ENCODE data around the gene CTPS1. TPM values are rescaled to one million over a fixed set of nuclear protein-coding genes. Genes with fewer than 3 reads are reported as not detected.

CTPS1 gene
- total and polyA plus RNA-seq, 2 experiments from 2014 or later: 31.8 to 93.9 TPM

DNA sequence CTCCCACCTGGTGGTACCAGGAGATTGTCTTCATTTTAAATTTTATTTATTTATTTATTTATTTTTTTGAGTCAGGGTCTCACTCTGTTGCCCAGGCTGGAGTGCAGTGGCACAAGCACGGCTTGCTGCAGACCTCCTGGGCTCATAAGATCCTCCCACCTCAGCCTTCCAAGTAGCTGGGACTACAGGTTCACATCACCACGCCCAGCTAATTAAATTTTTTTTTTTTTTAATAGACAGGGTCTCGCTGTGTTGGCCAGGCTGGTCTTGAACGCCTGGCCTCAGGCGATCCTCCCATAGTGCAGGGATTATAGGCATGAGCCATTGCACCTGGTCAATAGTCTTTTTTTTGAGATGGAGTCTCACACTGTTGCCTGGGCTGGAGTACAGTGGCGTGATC lies 33.5 kb downstream of the CTPS1 start (continued):
- TF ChIP-seq CTCF (conservative IDR thresholded peaks at IDR 0.05; ENCODE audit: low read depth in 2 of 2) (no peak), ZNF114 (CRISPR knock-in tag; IDR thresholded peaks at IDR 0.05) (no peak), EZH2phosphoT487 (IDR thresholded peaks at IDR 0.05; ENCODE audit: unreplicated experiment) (no peak)
- TF ChIP-seq, protein P1, sequence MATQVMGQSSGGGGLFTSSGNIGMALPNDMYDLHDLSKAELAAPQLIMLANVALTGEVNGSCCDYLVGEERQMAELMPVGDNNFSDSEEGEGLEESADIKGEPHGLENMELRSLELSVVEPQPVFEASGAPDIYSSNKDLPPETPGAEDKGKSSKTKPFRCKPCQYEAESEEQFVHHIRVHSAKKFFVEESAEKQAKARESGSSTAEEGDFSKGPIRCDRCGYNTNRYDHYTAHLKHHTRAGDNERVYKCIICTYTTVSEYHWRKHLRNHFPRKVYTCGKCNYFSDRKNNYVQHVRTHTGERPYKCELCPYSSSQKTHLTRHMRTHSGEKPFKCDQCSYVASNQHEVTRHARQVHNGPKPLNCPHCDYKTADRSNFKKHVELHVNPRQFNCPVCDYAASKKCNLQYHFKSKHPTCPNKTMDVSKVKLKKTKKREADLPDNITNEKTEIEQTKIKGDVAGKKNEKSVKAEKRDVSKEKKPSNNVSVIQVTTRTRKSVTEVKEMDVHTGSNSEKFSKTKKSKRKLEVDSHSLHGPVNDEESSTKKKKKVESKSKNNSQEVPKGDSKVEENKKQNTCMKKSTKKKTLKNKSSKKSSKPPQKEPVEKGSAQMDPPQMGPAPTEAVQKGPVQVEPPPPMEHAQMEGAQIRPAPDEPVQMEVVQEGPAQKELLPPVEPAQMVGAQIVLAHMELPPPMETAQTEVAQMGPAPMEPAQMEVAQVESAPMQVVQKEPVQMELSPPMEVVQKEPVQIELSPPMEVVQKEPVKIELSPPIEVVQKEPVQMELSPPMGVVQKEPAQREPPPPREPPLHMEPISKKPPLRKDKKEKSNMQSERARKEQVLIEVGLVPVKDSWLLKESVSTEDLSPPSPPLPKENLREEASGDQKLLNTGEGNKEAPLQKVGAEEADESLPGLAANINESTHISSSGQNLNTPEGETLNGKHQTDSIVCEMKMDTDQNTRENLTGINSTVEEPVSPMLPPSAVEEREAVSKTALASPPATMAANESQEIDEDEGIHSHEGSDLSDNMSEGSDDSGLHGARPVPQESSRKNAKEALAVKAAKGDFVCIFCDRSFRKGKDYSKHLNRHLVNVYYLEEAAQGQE (IDR thresholded peaks at IDR 0.05; ENCODE audit: unreplicated experiment): no peak

GRCh38 chr1:41013796-41014195 lies 34.3 kb downstream of the CTPS1 start:
- H3K9me2 ChIP-seq (ENCODE audit: insufficient read depth): no peaks in the 10 kb centered on the region
- H3K4me3 ChIP-seq: no peak overlapping the region
- H3K27ac Mint-ChIP-seq: no peak overlapping the region
- H3K4me1 Mint-ChIP-seq: no peaks in the 10 kb centered on the region
- no peaks in the 10 kb centered on the region; the same call in 1 of the 2 replicates for H3F3A ChIP-seq (replicated peaks; ENCODE audit: low read depth)
- H3K27ac ChIP-seq (ENCODE audit: low read depth): no peak overlapping the region
- H3K4me1 ChIP-seq (ENCODE audit: insufficient read depth): no peaks in the 10 kb centered on the region
- H4K20me1 ChIP-seq (replicated peaks; ENCODE audit: insufficient read depth): peaks cover 11% of the 10 kb centered on the region; the same call in 1 of the 2 replicates
- peaks cover 18% of the 10 kb centered on the region for H3K27me3 Mint-ChIP-seq (ENCODE audit: insufficient read depth, low read depth, poor library complexity)
- H3K36me3 ChIP-seq (ENCODE audit: insufficient read depth): peaks cover 27% of the 10 kb centered on the region
- TF ChIP-seq ZNF114 (CRISPR knock-in tag; IDR thresholded peaks at IDR 0.05) (no peak), ZNF331 (CRISPR knock-in tag; IDR thresholded peaks at IDR 0.05; ENCODE audit: low read depth) (no peak), EZH2phosphoT487 (IDR thresholded peaks at IDR 0.05; ENCODE audit: unreplicated experiment) (no peak), CTCF (conservative IDR thresholded peaks at IDR 0.05; ENCODE audit: low read depth in 2 of 2) (no peak), EZH2 (IDR thresholded peaks at IDR 0.05; ENCODE audit: low read depth, unreplicated experiment) (no peak), NANOG (IDR thresholded peaks at IDR 0.05; ENCODE audit: borderline replicate concordance) (no peak), JUNB (IDR thresholded peaks at IDR 0.05; ENCODE audit: unreplicated experiment) (no peak)
- TF ChIP-seq, protein P1 (IDR thresholded peaks at IDR 0.05; ENCODE audit: unreplicated experiment): no peak
- peaks cover 71% of the 10 kb centered on the region for H3K36me3 Mint-ChIP-seq (ENCODE audit: low read depth)
- no peaks in the 10 kb centered on the region; the same call in 2 of the 3 replicates for H3K9me3 Mint-ChIP-seq
- no peaks in the 10 kb centered on the region; the same call in 1 of the 2 replicates for H3K79me2 ChIP-seq (replicated peaks; ENCODE audit: insufficient read depth)
- H2AFZ ChIP-seq: no peak overlapping the region
- H3K4me2 ChIP-seq: no peak overlapping the region
- DNase-seq (ENCODE audit: low spot score) (no peak), ATAC-seq (no peak)
- no peaks in the 10 kb centered on the region for H3K27me3 ChIP-seq (ENCODE audit: insufficient read depth)
- no peak overlapping the region for H3K4me3 Mint-ChIP-seq
